SK-N-SH (cell line): ENCODE data around the gene EFCAB11. TPM values are rescaled to one million over a fixed set of nuclear protein-coding genes. Genes with fewer than 3 reads are reported as not detected.

Source experiments
- CTCF ChIA-PET: fragments of 300-600, 350-600 bp; formaldehyde crosslinking; extraction: SDS; loops from one replicate; lab custom pipeline; 2021; lab: Yijun Ruan, JAX
- POLR2A ChIA-PET: fragments of 350-600 bp; sonication (Branson Sonifier 250); formaldehyde crosslinking; extraction: SDS; loops from one replicate; lab custom pipeline; 2020; ENCODE audit warnings: antibody characterized with exemption, inconsistent platforms; lab: Yijun Ruan, JAX
- DNase-seq: peaks from one replicate; pipeline ENCODE4 v3.0.0; 2012
- H2AFZ ChIP-seq: fragments of 200-600 bp; sonication (generic); 2 replicates; pipeline ENCODE4 v1.8.1; 2016; ENCODE audit warnings: antibody characterized with exemption, mild to moderate bottlenecking, low read depth
- H3F3A ChIP-seq: fragments of 200-600 bp; sonication (generic); replicated peaks from 2 replicates; pipeline ENCODE3; 2016; ENCODE audit warnings: antibody characterized with exemption, mild to moderate bottlenecking; ENCODE audit not compliant: insufficient read depth
- H3K27ac ChIP-seq, 2 experiments: fragments of 200-500 bp in 1 of 2; fragments of 200-600 bp in 1 of 2; sonication (Bioruptor generic) in 1 of 2; sonication (generic), shearing (Covaris generic) in 1 of 2; 2 replicates each; pipeline versions ENCODE4 v1.5.1 to v1.6.1; 2014 to 2016; ENCODE audit warnings: low read depth in 2 of 2, inconsistent platforms in 1 of 2, low read length in 1 of 2, mild to moderate bottlenecking in 1 of 2, mixed read lengths in 1 of 2
- H3K27me3 ChIP-seq: fragments of 200-600 bp; sonication (generic), shearing (Covaris generic); 2 replicates; pipeline ENCODE4 v1.6.1; 2016; ENCODE audit warnings: mixed run types; ENCODE audit not compliant: insufficient read depth
- H3K36me3 ChIP-seq, 2 experiments: fragments of 200-500 bp in 1 of 2; fragments of 200-600 bp in 1 of 2; sonication (Bioruptor generic) in 1 of 2; sonication (generic) in 1 of 2; replicated peaks in 1 of 2; 2 replicates each; pipeline versions ENCODE3 to v1.5.1; 2014 to 2016; ENCODE audit warnings: low read length in 1 of 2, mild to moderate bottlenecking in 1 of 2; ENCODE audit not compliant: insufficient read depth in 2 of 2, control insufficient read depth in 1 of 2
- H3K4me1 ChIP-seq, 2 experiments: fragments of 200-500 bp in 1 of 2; fragments of 200-600 bp in 1 of 2; sonication (Bioruptor generic) in 1 of 2; sonication (generic), shearing (Covaris generic) in 1 of 2; 2 replicates each; pipeline versions ENCODE4 v1.5.1 to v1.6.1; 2014 to 2016; ENCODE audit warnings: low read depth in 1 of 2, low read length in 1 of 2, mixed run types in 1 of 2; ENCODE audit not compliant: insufficient read depth in 2 of 2, control insufficient read depth in 1 of 2
- H3K4me2 ChIP-seq: fragments of 200-600 bp; sonication (generic), shearing (Covaris generic); 2 replicates; pipeline ENCODE4 v1.6.1; 2017; ENCODE audit warnings: mixed run types
- H3K4me3 ChIP-seq, 2 experiments: fragments of 200-500 bp in 1 of 2; fragments of 200-600 bp in 1 of 2; sonication (Bioruptor generic) in 1 of 2; sonication (generic), shearing (Covaris generic) in 1 of 2; 2 replicates each; pipeline versions ENCODE4 v1.5.1 to v1.8.1; 2014 to 2016; ENCODE audit warnings: low read depth in 2 of 2, inconsistent platforms in 1 of 2, low read length in 1 of 2, mild to moderate bottlenecking in 1 of 2, mixed read lengths in 1 of 2, moderate library complexity in 1 of 2
- H3K79me2 ChIP-seq: fragments of 200-600 bp; sonication (generic); 2 replicates; pipeline ENCODE4 v1.8.1; 2017; ENCODE audit warnings: mild to moderate bottlenecking; ENCODE audit not compliant: insufficient read depth
- H3K9ac ChIP-seq: fragments of 200-600 bp; sonication (generic); 2 replicates; pipeline ENCODE4 v1.6.1; 2017; ENCODE audit warnings: mixed run types
- H3K9me2 ChIP-seq: fragments of 200-600 bp; sonication (generic); 2 replicates; pipeline ENCODE4 v1.6.1; 2017; ENCODE audit warnings: mixed run types
- H3K9me3 ChIP-seq: fragments of 200-600 bp; sonication (generic); 2 replicates; pipeline ENCODE4 v1.6.1; 2017; ENCODE audit warnings: mixed run types, mild to moderate bottlenecking, moderate library complexity
- H4K20me1 ChIP-seq: fragments of 200-600 bp; sonication (generic); 2 replicates; pipeline ENCODE4 v1.6.1; 2017; ENCODE audit warnings: mild to moderate bottlenecking, mixed run types; ENCODE audit not compliant: insufficient read depth
- CHD2 ChIP-seq: fragments of 150-350 bp; IDR thresholded peaks from 2 replicates; pipeline ENCODE4 v1.6.1; 2018; ENCODE audit warnings: low read length; ENCODE audit not compliant: partially characterized antibody
- ELF1 ChIP-seq: IDR thresholded peaks from 2 replicates; pipeline ENCODE4 v1.4.0; 2012
- EP300 ChIP-seq, 2 experiments: IDR thresholded peaks; 2 replicates each; pipeline versions ENCODE4 v1.4.0 to v1.6.1; 2012; ENCODE audit warnings: borderline replicate concordance in 1 of 2, low read depth in 1 of 2, low read length in 1 of 2
- EZH2phosphoT487 ChIP-seq: fragments of 200-600 bp; sonication (generic); IDR thresholded peaks from 2 replicates; pipeline ENCODE4 v1.6.1; 2017; ENCODE audit warnings: low read depth, mixed run types, mild to moderate bottlenecking, antibody characterized with exemption, moderate library complexity, borderline replicate concordance
- FOSL2 ChIP-seq: IDR thresholded peaks from 2 replicates; pipeline ENCODE4 v1.4.0; 2012; ENCODE audit warnings: low read depth, mild to moderate bottlenecking, moderate library complexity, borderline replicate concordance
- FOXJ3 ChIP-seq: sonication (generic); formaldehyde crosslinking; IDR thresholded peaks from 2 replicates; pipeline ENCODE4 v1.5.1; 2020; ENCODE audit warnings: mild to moderate bottlenecking, missing genetic modification reagents
- FOXM1 ChIP-seq: IDR thresholded peaks from 2 replicates; pipeline ENCODE4 v1.4.0; 2012; ENCODE audit warnings: low read depth, mild to moderate bottlenecking
- GABPA ChIP-seq: IDR thresholded peaks from 2 replicates; pipeline ENCODE4 v1.4.0; 2012; ENCODE audit warnings: low read depth, mild to moderate bottlenecking
- IRF3 ChIP-seq: fragments of 150-350 bp; IDR thresholded peaks from 2 replicates; pipeline ENCODE4 v1.6.1; 2016; ENCODE audit warnings: mild to moderate bottlenecking, low read depth, low read length
- JUND ChIP-seq: IDR thresholded peaks from 2 replicates; pipeline ENCODE4 v1.4.0; 2012
- MEF2A ChIP-seq: IDR thresholded peaks from 2 replicates; pipeline ENCODE4 v1.4.0; 2012; ENCODE audit warnings: low read depth, borderline replicate concordance
- MXI1 ChIP-seq: IDR thresholded peaks from 2 replicates; pipeline ENCODE4 v1.6.1; 2012; ENCODE audit warnings: mild to moderate bottlenecking, low read depth, low read length, improper control_type of control experiment
- NFIC ChIP-seq: IDR thresholded peaks from 2 replicates; pipeline ENCODE4 v1.4.0; 2012; ENCODE audit warnings: borderline replicate concordance
- RAD21 ChIP-seq: IDR thresholded peaks from 2 replicates; pipeline ENCODE4 v1.6.1; 2012; ENCODE audit warnings: mild to moderate bottlenecking, low read length
- RCOR1 ChIP-seq: fragments of 150-350 bp; IDR thresholded peaks from 2 replicates; pipeline ENCODE4 v1.6.1; 2017; ENCODE audit warnings: antibody characterized with exemption, low read length
- SIN3A ChIP-seq: IDR thresholded peaks from 2 replicates; pipeline ENCODE4 v1.6.1; 2012; ENCODE audit warnings: low read depth, mild to moderate bottlenecking, low read length, moderate library complexity, borderline replicate concordance
- SMC3 ChIP-seq: IDR thresholded peaks from 2 replicates; pipeline ENCODE4 v1.6.1; 2012; ENCODE audit warnings: low read depth, low read length, improper control_type of control experiment
- TAF1 ChIP-seq: IDR thresholded peaks from 2 replicates; pipeline ENCODE4 v1.6.1; 2012; ENCODE audit warnings: low read depth, mild to moderate bottlenecking, low read length, moderate library complexity, borderline replicate concordance
- TCF12 ChIP-seq: IDR thresholded peaks from 2 replicates; pipeline ENCODE4 v1.4.0; 2012
- TEAD4 ChIP-seq: IDR thresholded peaks from 2 replicates; pipeline ENCODE4 v1.4.0; 2012; ENCODE audit warnings: mild to moderate bottlenecking, borderline replicate concordance; ENCODE audit not compliant: insufficient read depth
- USF2 ChIP-seq: fragments of 150-350 bp; IDR thresholded peaks from 2 replicates; pipeline ENCODE4 v1.6.1; 2017; ENCODE audit warnings: antibody characterized with exemption, low read length, low read depth, borderline replicate concordance
- YY1 ChIP-seq: IDR thresholded peaks from 2 replicates; pipeline ENCODE4 v1.4.0; 2012; ENCODE audit warnings: low read depth, mild to moderate bottlenecking
- WGBS: methylation state at CpG from one replicate; pipeline ENCODE4 v1.1.6; 2017; ENCODE audit warnings: low lambda C conversion rate; 5-methylcytosine and 5-hydroxymethylcytosine counted together
- polyA plus RNA-seq, 3 experiments: library from polyadenylated mRNA; depleted of rRNA; stranded (reverse); fragments of >200 nt; gene quantifications; 2 replicates each; pipeline ENCODE4 v1.2.3, GENCODE V29; 2012
- TF ChIP-seq, protein P1 (sequence below): IDR thresholded peaks from 2 replicates; pipeline ENCODE4 v1.4.0; 2012; ENCODE audit warnings: low read depth
- TF ChIP-seq, protein P2 (sequence below): IDR thresholded peaks from 2 replicates; pipeline ENCODE4 v1.4.0; 2012; ENCODE audit warnings: low read depth, borderline replicate concordance
- TF ChIP-seq, protein P3 (sequence below): fragments of 200-600 bp; sonication (generic); IDR thresholded peaks from 2 replicates; pipeline ENCODE4 v1.6.1; 2017; ENCODE audit warnings: antibody characterized with exemption, mild to moderate bottlenecking, moderate library complexity

Gene EFCAB11
- polyA plus RNA-seq, 1 of the 3 experiments (the other 2 are of a cell fraction) = 3.9 TPM

GRCh38 chr14:89955745-89956660 lies 1.5 kb upstream of the EFCAB11 start, which contains the start of gene TDP1:
TSS of gene TDP1 (plus strand) at chr14:89955927. CDS start at chr14:89963115, 7,188 bp downstream.
- 1% methylated on average over 31 of the region's 84 CpGs for WGBS
- Histone ChIP-seq H3K27me3 (no peaks in the 10 kb centered on the region), H3K27ac (peak within 1 kb of the TSS; percentile 85 to 94), H2AFZ (peak within 1 kb of the TSS; percentile 93), H3K4me1 (peaks cover 10 to 11% of the 10 kb centered on the region in 2 experiments; a peak in 3 of 4 replicates), H3K79me2 (peaks cover 58% of the 10 kb centered on the region; the same call in 1 of the 2 replicates), H3K9me3 (no peaks in the 10 kb centered on the region), H3K9ac (peak within 1 kb of the TSS; percentile 92), H3K36me3 (peaks cover 19 to 25% of the 10 kb centered on the region in 2 experiments), H3F3A (peaks cover 24% of the 10 kb centered on the region), H3K9me2 (no peaks in the 10 kb centered on the region), H3K4me2 (peak within 1 kb of the TSS; percentile 90), H3K4me3 (peak within 1 kb of the TSS; percentile 76 to 89), H4K20me1 (peaks cover 3% of the 10 kb centered on the region; the same call in 1 of the 2 replicates)
- DNase-seq = peak; percentile 97
- POLR2A ChIA-PET = interaction anchor here (0.7 to 1.3 kb wide), 3 partner anchors 9 to 156 kb away, joined by 3 to 4 read pairs (median 3); no protein-coding TSS in a partner anchor
- CTCF ChIA-PET = interaction anchor here (0.8 to 12.3 kb wide), 8 partner anchors 12 to 279 kb away, joined by 3 to 112 read pairs (median 5); no protein-coding TSS in a partner anchor
- TF ChIP-seq MXI1 (peak; percentile 84), YY1 (peak; percentile 20; the same call in 1 of the 2 replicates), NFIC (no peak), ELF1 (peak; percentile 83), GABPA (peak; percentile 78), TCF12 (peak; percentile 53; the same call in 1 of the 2 replicates), EP300 (IDR thresholded peaks at IDR 0.05; ENCODE audit: borderline replicate concordance in 1 of 2, low read depth in 1 of 2, low read length in 1 of 2) (no peak), FOXM1 (peak; percentile 27; the same call in 1 of the 2 replicates), EZH2phosphoT487 (no peak), MEF2A (no peak), TAF1 (peak; percentile 82), USF2 (no peak), IRF3 (no peak), TEAD4 (no peak), FOXJ3 (peak; percentile 46; the same call in 1 of the 2 replicates), SMC3 (no peak), RAD21 (no peak), SIN3A (peak; percentile 84; the same call in 1 of the 2 replicates), JUND (peak; percentile 66), CHD2 (peak; percentile 70), FOSL2 (peak; percentile 83), RCOR1 (peak; percentile 29; the same call in 1 of the 2 replicates)
- TF ChIP-seq, protein P1, sequence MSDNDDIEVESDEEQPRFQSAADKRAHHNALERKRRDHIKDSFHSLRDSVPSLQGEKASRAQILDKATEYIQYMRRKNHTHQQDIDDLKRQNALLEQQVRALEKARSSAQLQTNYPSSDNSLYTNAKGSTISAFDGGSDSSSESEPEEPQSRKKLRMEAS = peak; percentile 90
- TF ChIP-seq, protein P2, sequence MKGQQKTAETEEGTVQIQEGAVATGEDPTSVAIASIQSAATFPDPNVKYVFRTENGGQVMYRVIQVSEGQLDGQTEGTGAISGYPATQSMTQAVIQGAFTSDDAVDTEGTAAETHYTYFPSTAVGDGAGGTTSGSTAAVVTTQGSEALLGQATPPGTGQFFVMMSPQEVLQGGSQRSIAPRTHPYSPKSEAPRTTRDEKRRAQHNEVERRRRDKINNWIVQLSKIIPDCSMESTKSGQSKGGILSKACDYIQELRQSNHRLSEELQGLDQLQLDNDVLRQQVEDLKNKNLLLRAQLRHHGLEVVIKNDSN = no peak; the same call in 1 of the 2 replicates
- TF ChIP-seq, protein P3, sequence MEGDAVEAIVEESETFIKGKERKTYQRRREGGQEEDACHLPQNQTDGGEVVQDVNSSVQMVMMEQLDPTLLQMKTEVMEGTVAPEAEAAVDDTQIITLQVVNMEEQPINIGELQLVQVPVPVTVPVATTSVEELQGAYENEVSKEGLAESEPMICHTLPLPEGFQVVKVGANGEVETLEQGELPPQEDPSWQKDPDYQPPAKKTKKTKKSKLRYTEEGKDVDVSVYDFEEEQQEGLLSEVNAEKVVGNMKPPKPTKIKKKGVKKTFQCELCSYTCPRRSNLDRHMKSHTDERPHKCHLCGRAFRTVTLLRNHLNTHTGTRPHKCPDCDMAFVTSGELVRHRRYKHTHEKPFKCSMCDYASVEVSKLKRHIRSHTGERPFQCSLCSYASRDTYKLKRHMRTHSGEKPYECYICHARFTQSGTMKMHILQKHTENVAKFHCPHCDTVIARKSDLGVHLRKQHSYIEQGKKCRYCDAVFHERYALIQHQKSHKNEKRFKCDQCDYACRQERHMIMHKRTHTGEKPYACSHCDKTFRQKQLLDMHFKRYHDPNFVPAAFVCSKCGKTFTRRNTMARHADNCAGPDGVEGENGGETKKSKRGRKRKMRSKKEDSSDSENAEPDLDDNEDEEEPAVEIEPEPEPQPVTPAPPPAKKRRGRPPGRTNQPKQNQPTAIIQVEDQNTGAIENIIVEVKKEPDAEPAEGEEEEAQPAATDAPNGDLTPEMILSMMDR = peak; percentile 26
